NCI-H226 (cell line): ENCODE results near the gene SEMA6A.

Experiments used
- DNase-seq: peaks from one replicate; pipeline ENCODE4 v3.0.0-alpha.2; 2015

Gene SEMA6A

GRCh38 chr5:116521173-116521872 is 53.3 kb downstream of the SEMA6A start:
- DNase-seq, result no peak

DNA sequence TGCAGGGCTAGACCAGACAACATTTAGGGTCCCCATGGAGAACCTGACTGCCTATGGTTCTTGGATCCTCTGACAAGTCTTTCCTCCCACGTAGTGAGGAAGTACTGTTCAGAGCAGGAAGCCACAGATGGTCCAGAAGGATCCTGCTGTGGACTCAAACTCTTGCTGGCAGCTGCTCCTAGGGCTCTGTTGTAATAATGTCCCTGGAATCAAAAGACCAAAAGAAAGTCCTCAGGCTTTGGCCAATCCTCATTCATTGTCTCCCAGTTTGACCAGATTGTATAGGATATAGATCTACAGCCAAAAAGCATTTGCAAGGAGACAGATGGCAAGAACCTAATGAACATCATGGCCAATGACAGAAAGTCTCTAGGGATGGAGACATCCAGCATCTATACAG is 53.9 kb downstream of the SEMA6A start:
- no peak for DNase-seq

- no peak for DNase-seq
Observed at GRCh38 chr5:116518423-116518822, 56.2 kb downstream of the SEMA6A start.

- DNase-seq, result no peak
Observed at GRCh38 chr5:116517488-116517887, 57.1 kb downstream of the SEMA6A start.

GRCh38 chr5:116516021-116516420 is 58.6 kb downstream of the SEMA6A start:
- no peak for DNase-seq

DNA sequence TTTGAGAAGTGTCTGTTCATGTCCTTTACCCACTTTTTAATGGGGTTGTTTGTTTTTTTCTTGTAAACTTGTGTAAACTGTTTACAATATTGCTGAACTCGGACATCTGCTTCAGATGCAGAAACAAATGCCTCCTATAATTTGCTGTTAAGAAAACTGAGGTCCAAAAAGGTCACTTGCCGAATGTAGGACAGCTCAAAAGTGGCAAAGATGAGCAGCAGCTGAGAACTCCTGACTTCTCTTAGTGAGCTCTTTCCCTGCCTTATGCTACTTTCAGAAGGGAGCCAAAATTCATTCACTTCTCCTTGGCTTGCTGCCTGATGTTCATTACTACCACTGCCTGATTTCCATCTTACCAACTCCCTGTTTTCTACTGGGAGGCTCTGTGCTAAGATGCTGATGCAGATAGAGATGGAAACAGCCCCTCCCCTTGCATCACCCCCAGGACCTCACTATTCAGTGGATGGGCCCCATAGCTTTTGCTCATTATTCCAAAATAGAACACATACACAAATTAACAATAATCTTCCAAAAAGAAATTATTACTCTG is 60.1 kb downstream of the SEMA6A start:
- DNase-seq, result no peak

- no peak for DNase-seq
Observed at GRCh38 chr5:116510517-116510916, 64.1 kb downstream of the SEMA6A start.

DNA sequence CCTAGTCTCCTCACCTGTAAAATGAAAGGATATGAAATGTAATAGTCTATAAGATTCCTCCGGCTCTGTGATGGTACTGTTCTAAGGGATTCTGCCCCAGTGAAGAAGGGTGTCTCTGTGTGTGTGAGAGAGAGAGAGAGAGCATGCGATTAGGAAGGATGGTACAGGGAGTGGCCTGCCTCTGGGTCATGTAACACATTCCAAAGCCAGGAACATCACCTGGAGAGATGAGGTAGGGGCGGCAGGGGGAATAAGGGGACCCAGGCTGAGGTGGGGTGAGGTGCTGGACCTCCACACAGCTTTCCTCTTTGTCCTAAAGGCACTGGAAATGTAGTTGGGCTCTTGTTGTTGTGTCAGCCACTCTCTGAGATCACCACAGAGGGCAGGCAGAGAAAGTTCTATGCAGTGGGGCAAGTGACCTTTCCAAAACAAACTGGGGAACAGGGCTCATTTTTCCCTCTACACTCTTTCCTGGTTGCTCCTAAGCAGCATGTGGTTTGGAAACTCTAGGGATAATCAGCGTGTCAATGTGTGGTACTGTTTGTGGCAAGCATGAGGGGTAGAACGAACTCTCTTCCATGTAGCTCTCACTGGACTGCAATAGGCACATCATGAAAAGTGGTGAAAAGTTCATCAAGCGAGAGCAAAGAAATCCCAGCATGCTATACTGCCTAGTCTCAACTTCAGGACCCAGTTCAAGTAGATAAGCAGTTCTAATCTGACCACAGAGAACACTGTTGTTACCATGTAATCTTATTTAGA is 65.0 kb downstream of the SEMA6A start:
- DNase-seq, result no peak

- DNase-seq, result no peak
Observed at GRCh38 chr5:116508835-116509234, 65.8 kb downstream of the SEMA6A start.

GRCh38 chr5:116507941-116508655 is 66.5 kb downstream of the SEMA6A start:
- no peak for DNase-seq

DNA sequence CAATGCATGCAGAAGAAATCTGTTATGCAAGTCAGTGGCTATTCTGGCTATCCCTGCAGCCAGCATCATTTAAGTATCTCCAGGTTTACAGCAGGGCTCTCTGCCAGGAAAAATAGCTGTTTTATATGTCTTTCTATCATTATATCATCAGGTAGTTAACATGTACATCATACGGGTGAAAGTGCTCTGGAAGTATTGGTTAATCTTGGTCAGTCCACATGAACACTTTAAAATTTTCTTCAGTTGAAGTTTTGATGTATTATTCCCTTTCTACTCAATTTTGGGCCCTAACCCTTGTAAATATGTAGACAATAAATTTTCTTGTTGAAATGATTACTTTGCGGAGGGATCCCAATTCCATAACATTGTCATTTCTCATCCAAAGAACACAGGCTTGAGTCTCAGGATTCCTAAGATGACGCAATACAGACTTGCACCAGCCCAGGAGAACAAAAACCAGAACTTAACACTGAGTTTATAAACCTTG is 67.5 kb downstream of the SEMA6A start:
- DNase-seq, result no peak

DNA sequence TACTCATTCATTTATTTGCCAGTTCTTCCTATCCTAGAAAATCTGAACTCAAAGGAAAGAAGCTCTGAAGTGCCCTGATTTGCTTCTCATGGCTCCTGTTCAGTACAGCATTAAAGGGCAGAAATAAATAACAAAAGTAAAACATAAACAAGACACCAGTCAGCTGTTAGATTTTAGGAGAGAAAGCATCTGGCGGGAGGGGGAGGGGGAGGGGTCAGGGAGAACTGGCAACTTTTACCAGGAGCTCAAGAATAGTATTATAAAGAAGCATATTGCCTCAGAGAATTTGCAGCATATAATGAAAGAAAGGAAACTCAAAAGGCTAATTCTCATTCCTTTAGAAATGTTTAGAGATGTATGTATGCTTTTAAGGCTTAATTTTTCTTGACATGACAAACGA is 68.1 kb downstream of the SEMA6A start:
- DNase-seq, result no peak

DNA sequence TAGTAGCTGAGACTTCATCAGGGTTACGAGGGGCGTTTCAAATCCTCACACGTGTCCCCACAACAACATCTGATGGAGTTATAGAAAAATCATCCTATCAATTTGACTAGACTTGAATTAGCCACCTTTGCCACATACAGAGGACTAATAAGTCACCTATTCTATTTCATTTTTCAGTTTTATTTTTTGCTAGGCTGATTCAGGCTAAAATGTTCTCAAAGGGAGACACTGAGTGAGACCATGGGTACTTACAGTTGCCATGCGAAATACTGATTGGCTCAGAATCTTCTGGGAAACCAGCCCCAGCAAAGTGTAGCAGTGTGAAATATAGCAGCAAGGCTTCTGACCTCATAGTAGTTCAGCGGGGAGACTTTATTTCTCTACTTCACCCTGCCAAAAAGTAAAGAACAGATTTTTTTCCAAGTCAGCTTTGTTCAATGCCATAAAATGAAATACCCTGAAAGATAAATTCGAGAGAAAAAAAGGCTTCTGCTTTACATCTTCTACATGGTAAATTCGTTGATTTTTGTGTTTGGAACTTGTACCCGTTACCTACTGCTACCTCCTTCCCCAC is 69.9 kb downstream of the SEMA6A start:
- DNase-seq, result no peak

DNA sequence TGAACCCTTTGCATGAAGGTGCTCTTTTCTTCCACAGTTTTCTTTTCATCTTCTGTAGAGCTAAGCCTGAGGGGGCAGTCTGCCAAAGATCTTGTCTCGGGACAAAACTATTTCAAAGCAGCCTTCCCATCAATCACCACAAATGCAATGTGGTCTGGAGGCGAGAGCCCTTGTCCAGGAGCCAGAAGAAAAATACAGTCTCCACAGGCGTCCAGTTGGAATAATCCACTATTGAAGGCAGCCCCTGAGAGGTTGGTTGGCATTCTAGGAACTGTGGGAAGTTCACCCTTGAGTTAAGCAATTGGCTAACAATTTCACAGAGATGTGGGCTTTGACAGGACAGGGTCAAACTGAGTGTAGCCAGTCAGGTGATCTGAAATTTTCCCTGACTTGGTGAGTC is 72.0 kb downstream of the SEMA6A start:
- DNase-seq, result peak; percentile 80

GRCh38 chr5:116502138-116502537 is 72.5 kb downstream of the SEMA6A start:
- no peak for DNase-seq

GRCh38 chr5:116498503-116499048 is 76.0 kb downstream of the SEMA6A start:
- DNase-seq, result no peak

DNA sequence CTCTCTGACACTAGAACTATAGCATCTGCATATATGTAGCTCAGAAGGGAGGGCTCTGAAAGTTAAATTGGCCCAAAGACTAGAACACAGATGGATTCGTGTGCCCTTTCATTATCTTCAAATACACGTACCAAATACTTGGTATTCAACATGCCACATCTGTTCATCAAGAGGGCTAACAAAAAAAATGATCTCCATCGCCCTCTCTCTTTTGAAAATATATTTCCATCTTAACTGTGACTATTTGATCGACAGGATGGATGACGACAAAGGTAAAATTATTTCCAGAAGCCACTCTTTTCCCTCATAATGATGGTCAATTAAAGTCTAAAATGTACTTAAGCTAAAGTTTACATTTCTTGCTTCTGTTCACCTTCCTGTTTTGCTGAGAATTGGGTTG is 77.0 kb downstream of the SEMA6A start:
- DNase-seq, result no peak

DNA sequence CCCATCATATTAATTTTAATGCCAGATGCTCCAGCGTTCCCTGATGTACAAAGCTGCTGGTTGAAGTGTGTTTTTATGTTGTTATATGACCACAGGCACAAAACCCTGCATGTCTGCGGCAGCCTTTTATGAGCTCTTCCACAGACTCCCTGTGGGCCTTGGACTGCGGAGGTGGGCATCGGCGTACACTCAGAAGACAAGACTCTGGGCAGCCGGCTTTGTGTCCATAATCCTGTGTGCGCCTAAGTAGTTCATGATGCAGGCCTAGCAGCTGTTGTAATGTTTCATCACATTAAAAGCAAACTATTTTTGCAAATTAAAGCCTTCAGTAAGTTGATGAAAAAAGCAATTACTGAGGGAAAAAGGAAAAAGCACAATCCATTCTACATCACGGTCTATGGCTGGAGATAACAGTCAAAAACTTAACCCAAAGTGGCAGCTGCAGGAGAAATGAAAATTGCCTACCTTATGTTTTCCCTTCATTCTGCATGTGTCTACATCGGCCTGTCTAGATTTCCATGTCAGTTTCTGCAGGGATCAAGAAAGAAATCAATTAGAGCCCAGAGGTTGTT is 78.8 kb downstream of the SEMA6A start:
- no peak for DNase-seq

DNA sequence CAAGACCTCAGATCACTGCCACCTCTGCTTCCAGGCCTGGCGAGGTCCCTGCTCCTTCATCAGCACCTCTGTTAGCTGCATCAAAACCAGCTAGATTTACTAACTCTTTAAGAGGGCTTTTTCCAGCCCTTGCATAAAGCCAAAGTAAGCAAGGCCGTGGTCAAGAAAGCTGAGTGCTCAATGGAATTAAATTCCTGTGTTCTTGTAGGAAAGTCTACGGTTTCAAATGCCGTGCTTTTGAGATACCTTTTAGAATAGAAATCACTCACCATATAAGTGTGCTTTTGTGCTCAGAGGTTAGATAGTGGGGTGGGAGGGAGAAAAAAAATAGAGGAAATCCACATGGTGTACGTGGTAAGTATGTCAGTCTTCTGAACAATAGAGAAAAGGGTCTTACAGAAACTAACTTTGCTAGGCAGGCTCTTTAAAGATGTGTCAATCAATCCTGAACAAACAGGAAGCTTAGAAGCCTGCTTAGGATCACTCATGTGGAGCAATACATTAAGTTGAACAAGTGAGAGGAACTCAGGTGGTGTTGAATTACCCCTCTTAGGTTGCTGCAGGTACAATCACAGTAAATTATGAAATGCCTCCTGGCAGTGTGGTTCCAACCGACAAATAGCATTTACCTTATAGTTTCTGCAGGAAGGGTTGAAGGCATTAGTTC is 79.7 kb downstream of the SEMA6A start:
- DNase-seq, result no peak

DNA sequence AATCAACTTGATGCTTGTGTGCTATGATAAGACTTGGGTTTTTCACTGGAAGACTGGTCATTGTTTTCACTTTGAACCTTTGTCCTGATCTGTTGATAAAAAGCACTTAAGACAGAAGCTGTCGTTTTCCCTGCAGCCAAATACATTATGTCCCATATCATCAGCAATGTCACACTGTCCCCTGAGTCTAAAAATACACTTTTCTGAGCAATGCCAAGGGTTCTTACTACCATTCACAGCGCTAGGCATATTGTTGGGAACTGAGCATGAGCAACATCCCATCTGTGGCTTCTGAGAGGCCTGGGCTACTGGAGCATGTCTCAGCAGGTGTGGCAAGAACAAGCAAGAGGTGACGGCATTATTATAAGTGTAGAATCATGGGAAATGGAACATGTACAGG is 81.8 kb downstream of the SEMA6A start:
- no peak for DNase-seq

GRCh38 chr5:116492016-116492623 is 82.5 kb downstream of the SEMA6A start:
- DNase-seq, result peak; percentile 83
